Heart right ventricle (tissue), 16 donors: ENCODE measurements around the gene RIPOR2. TPM values are rescaled to one million over a fixed set of nuclear protein-coding genes. Genes with fewer than 3 reads are reported as not detected.

ENCODE experiments used
- ATAC-seq, 8 donors: fragments of 200-7000 bp; cut with Tn5 transposase; one replicate each; pipeline ENCODE4 v1.9.1; 2020; ENCODE audit warnings: mild to moderate bottlenecking in 8 of 8, moderate library complexity in 8 of 8, moderate number of reproducible peaks in 1 of 8
- DNase-seq, 2 donors: peaks; one replicate each; pipeline ENCODE4 v3.0.0-alpha.2; 2020
- H3K27ac ChIP-seq, 10 donors: fragments of 200-600 bp; sonication (generic) in 2 of 10; one replicate each; pipeline versions ENCODE4 v1.5.0 to v1.8.0; 2020 to 2022; ENCODE audit warnings: mild to moderate bottlenecking in 3 of 10
- H3K27me3 ChIP-seq, 7 donors: fragments of 200-600 bp; one replicate each; pipeline ENCODE4 v1.8.0; 2021 to 2022; ENCODE audit warnings: mild to moderate bottlenecking in 2 of 7
- H3K36me3 ChIP-seq, 9 donors: fragments of 200-600 bp; sonication (generic) in 1 of 9; one replicate each; pipeline versions ENCODE4 v1.5.0 to v1.8.0; 2020 to 2022; ENCODE audit warnings: mild to moderate bottlenecking in 2 of 9
- H3K4me1 ChIP-seq, 9 donors: fragments of 200-600 bp; sonication (generic) in 1 of 9; one replicate each; pipeline versions ENCODE4 v1.5.0 to v1.8.0; 2020 to 2022; ENCODE audit warnings: mild to moderate bottlenecking in 4 of 9
- H3K4me3 ChIP-seq, 10 donors: fragments of 200-600 bp; sonication (generic) in 2 of 10; one replicate each; pipeline versions ENCODE4 v1.5.0 to v1.8.0; 2020 to 2022; ENCODE audit warnings: mild to moderate bottlenecking in 7 of 10, moderate library complexity in 2 of 10
- H3K9me3 ChIP-seq, 11 donors: fragments of 200-600 bp in 10 of 11; sonication (generic) in 2 of 11; one replicate each; pipeline versions ENCODE4 v1.5.0 to v1.8.0; 2013 to 2022; ENCODE audit warnings: mild to moderate bottlenecking in 2 of 11, control low read depth in 1 of 11, moderate library complexity in 1 of 11
- WGBS, 2 donors: extraction: QIAGEN DNeasy Blood & Tissue Kit; methylation state at CpG; one replicate each; pipeline ENCODE4 v1.1.7; 2013; ENCODE audit warnings: inconsistent platforms in 1 of 2; 5-methylcytosine and 5-hydroxymethylcytosine counted together
- intact Hi-C, 10 donors: fragments of 100-400 bp; cut with DNase I; formaldehyde crosslinking; loops; one replicate each; pipeline versions ENCODE4 v1.11.1 to v1.14.2; 2022
- polyA plus RNA-seq, 2 donors: library from polyadenylated mRNA; stranded (reverse); fragments of 200-250 nt; gene quantifications; one replicate each; pipeline ENCODE4 v1.2.3, GENCODE V29; 2013
- total RNA-seq, 10 donors: library from RNA; stranded (reverse); fragmentation: NEBNext Ultra II Directional in 3 of 10; extraction: Animal tissue kit (Norgen Biotek cat#: 25700) in 3 of 10; gene quantifications; one replicate each; pipeline versions ENCODE4 v1.2.1 to v1.2.4, GENCODE V29; 2021 to 2023
- TF ChIP-seq, protein P1 (sequence below), 9 donors: fragments of 200-600 bp; sonication (generic) in 2 of 9; IDR thresholded peaks; one replicate each; pipeline versions ENCODE4 v1.5.0 to v1.8.0; 2021 to 2022; ENCODE audit warnings: antibody characterized with exemption in 9 of 9, mild to moderate bottlenecking in 5 of 9, moderate library complexity in 1 of 9
- donor health status: Arrhythmogenic right ventricular cardiomyopathy.
- donor health status: ischemic (EF 13 %, LVEDD 7.1; RV severe dilation, severe dysfunction).
- donor health status: healthy with polysubstance abuse.
- donor health status: DM: no; HTN: yes; CAD: no.
- donor health status: DM: no; HTN: no; CAD: no.
- donor health status: ischemic (EF 25% LVEDD 6.9; RV normal size, moderate dysfunction).
- donor health status: ischemic (EF 25% LVEDD 5.7; RV mildly dilated, moderate dysfunction).
- donor health status: healthy.
- donor health status: DM: yes; HTN: yes; CAD: no.
- donor health status: Ischemic cardiomyopathy.
- donor health status: ischemic (EF 35%, LVEDD 5.7; RV mildly dilated, moderate dysfunction).
- donor health status: nonischemic (EF 11% LVEDD 7.7; RV severe dilation, severe dysfunction).
- donor health status: DM: yes; HTN: yes; CAD: no.
- donor health status: PGD.
- donor health status: ischemic (EF 29% LVEDD 5.4; RV normal size, mild dysfunction).
- donor health status: nonischemic (EF 23%, LVEDD 6.1; RV moderate dilation, normal function).

Gene RIPOR2
- total and polyA plus RNA-seq, 12 donors = 1.2 to 14.5 (median 3.6) TPM

DNA sequence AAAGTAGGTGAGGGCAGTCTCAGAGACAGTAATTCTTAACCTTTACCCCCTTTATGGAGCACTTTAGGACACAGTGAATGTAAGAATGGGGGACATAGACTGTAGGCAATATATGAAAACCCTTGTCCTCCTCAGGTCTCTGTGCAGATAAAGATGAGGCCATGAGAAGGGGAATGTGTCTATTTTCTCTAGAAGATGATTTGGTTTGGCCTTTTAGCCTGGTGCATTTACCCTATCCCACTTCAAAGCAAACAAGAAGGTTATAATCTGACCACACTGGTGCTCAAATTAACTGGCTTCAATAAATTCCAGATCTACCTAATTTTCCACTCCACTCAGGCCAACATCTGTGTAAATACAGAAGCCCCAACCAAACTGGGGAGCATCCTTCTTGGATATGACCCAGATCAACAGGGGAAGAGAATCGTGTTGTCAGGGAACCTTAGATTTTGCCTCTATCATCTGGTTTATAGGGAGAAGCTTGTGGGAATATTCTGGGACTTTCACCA, 42.4 kb downstream of the RIPOR2 start:
- intact Hi-C loops = no loop called here
- Histone ChIP-seq H3K4me1 (peaks cover 0 to 9% (median 0%) of the 10 kb centered on the region in 9 donors), H3K4me3 (no peak overlapping the region), H3K27ac (no peak overlapping the region), H3K9me3 (no peaks in the 10 kb centered on the region), H3K36me3 (no peaks in the 10 kb centered on the region), H3K27me3 (no peaks in the 10 kb centered on the region)
- no peak for DNase-seq
- 78 to 87% methylated on average over 1 of the region's 1 CpG for WGBS, 2 donors
- no peak for ATAC-seq
- TF ChIP-seq, protein P1, sequence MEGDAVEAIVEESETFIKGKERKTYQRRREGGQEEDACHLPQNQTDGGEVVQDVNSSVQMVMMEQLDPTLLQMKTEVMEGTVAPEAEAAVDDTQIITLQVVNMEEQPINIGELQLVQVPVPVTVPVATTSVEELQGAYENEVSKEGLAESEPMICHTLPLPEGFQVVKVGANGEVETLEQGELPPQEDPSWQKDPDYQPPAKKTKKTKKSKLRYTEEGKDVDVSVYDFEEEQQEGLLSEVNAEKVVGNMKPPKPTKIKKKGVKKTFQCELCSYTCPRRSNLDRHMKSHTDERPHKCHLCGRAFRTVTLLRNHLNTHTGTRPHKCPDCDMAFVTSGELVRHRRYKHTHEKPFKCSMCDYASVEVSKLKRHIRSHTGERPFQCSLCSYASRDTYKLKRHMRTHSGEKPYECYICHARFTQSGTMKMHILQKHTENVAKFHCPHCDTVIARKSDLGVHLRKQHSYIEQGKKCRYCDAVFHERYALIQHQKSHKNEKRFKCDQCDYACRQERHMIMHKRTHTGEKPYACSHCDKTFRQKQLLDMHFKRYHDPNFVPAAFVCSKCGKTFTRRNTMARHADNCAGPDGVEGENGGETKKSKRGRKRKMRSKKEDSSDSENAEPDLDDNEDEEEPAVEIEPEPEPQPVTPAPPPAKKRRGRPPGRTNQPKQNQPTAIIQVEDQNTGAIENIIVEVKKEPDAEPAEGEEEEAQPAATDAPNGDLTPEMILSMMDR (IDR thresholded peaks at IDR 0.05) = no peak

GRCh38 chr6:24891004-24891403, 44.8 kb downstream of the RIPOR2 start:
- H3K27me3 ChIP-seq = no peaks in the 10 kb centered on the region
- H3K4me3 ChIP-seq = no peak overlapping the region
- no peaks in the 10 kb centered on the region for H3K36me3 ChIP-seq
- TF ChIP-seq, protein P1 (IDR thresholded peaks at IDR 0.05) = no peak
- no peaks in the 10 kb centered on the region for H3K9me3 ChIP-seq
- H3K27ac ChIP-seq = peak overlapping the region in 1 of 10 donors; percentile 27
- peaks cover 0 to 12% (median 3%) of the 10 kb centered on the region in 9 donors for H3K4me1 ChIP-seq
- DNase-seq (no peak), ATAC-seq (peak in 3 of 8 donors; percentile 64 to 77 (median 73))
- 67 to 73% methylated on average over 3 of the region's 3 CpGs for WGBS, 2 donors
- intact Hi-C loops = no loop called here

DNA sequence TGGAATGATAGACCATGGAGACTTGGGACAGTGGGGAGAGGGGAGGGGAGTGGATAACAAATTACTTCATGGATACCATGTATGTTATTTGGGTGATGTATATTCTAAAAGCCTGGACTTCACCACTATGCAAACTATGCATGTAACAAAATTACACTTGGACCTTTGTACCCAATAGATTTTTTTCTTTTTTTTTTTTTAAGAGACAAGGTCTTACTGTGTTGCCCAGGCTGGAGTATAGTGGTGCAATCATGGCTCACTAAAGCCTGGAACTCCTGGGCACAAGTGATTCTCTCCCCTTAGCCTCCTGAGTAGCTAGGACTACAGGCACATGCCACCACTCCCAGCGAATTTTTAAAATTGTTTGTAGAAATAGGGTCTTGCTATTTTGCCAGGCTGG, 45.3 kb downstream of the RIPOR2 start:
- DNase-seq (no peak), ATAC-seq (no peak)
- WGBS, 2 donors = 93 to 95% methylated on average over 1 of the region's 1 CpG
- intact Hi-C loops = no loop called here
- H3K27me3 ChIP-seq = no peaks in the 10 kb centered on the region
- no peak overlapping the region for H3K4me3 ChIP-seq
- H3K36me3 ChIP-seq = no peaks in the 10 kb centered on the region
- peak overlapping the region in 1 of 10 donors; percentile 27 for H3K27ac ChIP-seq
- TF ChIP-seq, protein P1 (IDR thresholded peaks at IDR 0.05) = no peak
- H3K9me3 ChIP-seq = no peaks in the 10 kb centered on the region
- H3K4me1 ChIP-seq = peaks cover 0 to 12% (median 3%) of the 10 kb centered on the region in 9 donors

GRCh38 chr6:24888715-24889370, 46.9 kb downstream of the RIPOR2 start:
- 89 to 92% methylated on average over 5 of the region's 5 CpGs for WGBS, 2 donors
- peaks cover 0 to 12% (median 3%) of the 10 kb centered on the region in 9 donors for H3K4me1 ChIP-seq
- H3K27ac ChIP-seq = no peak overlapping the region
- TF ChIP-seq, protein P1 (IDR thresholded peaks at IDR 0.05) = no peak
- no peaks in the 10 kb centered on the region for H3K27me3 ChIP-seq
- intact Hi-C loops = no loop called here
- H3K4me3 ChIP-seq = no peak overlapping the region
- ATAC-seq (no peak), DNase-seq (no peak)
- H3K9me3 ChIP-seq = no peaks in the 10 kb centered on the region
- H3K36me3 ChIP-seq = no peaks in the 10 kb centered on the region
